K562 (cell line): ENCODE measurements around the gene CEP68. TPM values are rescaled to one million over a fixed set of nuclear protein-coding genes. Genes with fewer than 3 reads are reported as not detected.

Experiments
- DMBX1 ChIP-seq: fragments of 250-450 bp; sonication (Bioruptor Pico); IDR thresholded peaks from 2 replicates; pipeline ENCODE4 v1.8.0; 2022; ENCODE audit warnings: inconsistent platforms, mild to moderate bottlenecking, moderate library complexity, borderline replicate concordance
- ELF2 ChIP-seq: fragments of 250-450 bp; sonication (Bioruptor Pico); IDR thresholded peaks from 2 replicates; pipeline ENCODE4 v1.5.0; 2021; ENCODE audit warnings: mild to moderate bottlenecking
- GTF2F1 ChIP-seq: IDR thresholded peaks from 2 replicates; pipeline ENCODE4 v1.6.1; 2011; ENCODE audit warnings: low read depth, low read length, improper control_type of control experiment
- HNRNPUL1 ChIP-seq: fragments of 200-400 bp; formaldehyde crosslinking; IDR thresholded peaks from 2 replicates; pipeline ENCODE4 v1.6.1; 2017; ENCODE audit warnings: low read length
- NCOR1 ChIP-seq: fragments of 450-650 bp; IDR thresholded peaks from 2 replicates; pipeline ENCODE4 v1.6.1; 2016; ENCODE audit warnings: mild to moderate bottlenecking, moderate library complexity
- NELFE ChIP-seq: IDR thresholded peaks from 2 replicates; pipeline ENCODE4 v1.6.1; 2011; ENCODE audit warnings: mild to moderate bottlenecking; ENCODE audit not compliant: insufficient read depth, insufficient read length
- RBBP5 ChIP-seq: fragments of 200-600 bp; sonication (generic); IDR thresholded peaks from 2 replicates; pipeline ENCODE4 v1.6.1; 2012; ENCODE audit warnings: borderline replicate concordance, mild to moderate bottlenecking, low read length, control low read depth, inconsistent platforms; ENCODE audit not compliant: insufficient read depth, poor library complexity, severe bottlenecking
- RERE ChIP-seq: sonication (generic); formaldehyde crosslinking; IDR thresholded peaks from 2 replicates; pipeline ENCODE4 v1.8.0; 2023; ENCODE audit warnings: missing genetic modification reagents, mild to moderate bottlenecking, borderline replicate concordance
- SAP30 ChIP-seq: fragments of 200-600 bp; sonication (generic); IDR thresholded peaks from 2 replicates; pipeline ENCODE4 v1.6.1; 2012; ENCODE audit warnings: borderline replicate concordance, low read depth, mild to moderate bottlenecking, moderate library complexity, low read length, control low read depth, inconsistent platforms; ENCODE audit not compliant: insufficient read depth, poor library complexity, severe bottlenecking
- SIN3B ChIP-seq: fragments of 450-650 bp; IDR thresholded peaks from 2 replicates; pipeline ENCODE4 v1.6.1; 2017; ENCODE audit warnings: low read depth, mild to moderate bottlenecking, moderate library complexity
- SLC30A9 ChIP-seq: fragments of 250-450 bp; sonication (Bioruptor Pico); IDR thresholded peaks from 2 replicates; pipeline ENCODE4 v1.8.0; 2022; ENCODE audit warnings: mild to moderate bottlenecking, moderate library complexity
- XRCC4 ChIP-seq: IDR thresholded peaks from one replicate; pipeline ENCODE4 v1.6.1; 2011; ENCODE audit not compliant: insufficient read depth, insufficient read length; ENCODE audit errors: extremely low read depth
- ZFPM2 ChIP-seq: fragments of 250-450 bp; sonication (Bioruptor Pico); IDR thresholded peaks from 2 replicates; pipeline ENCODE4 v1.5.1; 2022; ENCODE audit warnings: mild to moderate bottlenecking
- ZNF175 ChIP-seq: fragments of 200-800 bp; sonication (Bioruptor generic); IDR thresholded peaks from 2 replicates; pipeline ENCODE4 v1.6.1; 2016; ENCODE audit warnings: low read depth, mild to moderate bottlenecking, missing genetic modification characterization, missing compliant biosample characterization
- ZNF232 ChIP-seq: sonication (generic); formaldehyde crosslinking; IDR thresholded peaks from 2 replicates; pipeline ENCODE4 v1.8.0; 2022; ENCODE audit warnings: mild to moderate bottlenecking, missing genetic modification reagents
- ZNF3 ChIP-seq: fragments of 250-450 bp; sonication (Bioruptor Pico); IDR thresholded peaks from 2 replicates; pipeline ENCODE4 v1.5.0; 2021; ENCODE audit warnings: mild to moderate bottlenecking, moderate library complexity
- ZNF561 ChIP-seq: fragments of 450-650 bp; formaldehyde crosslinking; conservative IDR thresholded peaks from 2 replicates; pipeline ENCODE4 v1.4.0; 2020; ENCODE audit warnings: mild to moderate bottlenecking, moderate library complexity
- ZNF740 ChIP-seq, 3 experiments: fragments of 200-800 bp in 1 of 3; sonication (Bioruptor generic) in 1 of 3; sonication (generic) in 1 of 3; formaldehyde crosslinking in 1 of 3; IDR thresholded peaks; 2 replicates each; pipeline versions ENCODE4 v1.6.1 to v1.8.0; 2016 to 2022; ENCODE audit warnings: mild to moderate bottlenecking in 2 of 3, missing compliant biosample characterization in 2 of 3, missing genetic modification characterization in 2 of 3, missing genetic modification reagents in 1 of 3
- polyA plus RNA-seq, 8 experiments: library from polyadenylated mRNA; depleted of rRNA in 4 of 8; stranded (reverse) in 5 of 8; unstranded in 3 of 8; fragments of >200 nt; fragmentation: Nextera tagmentation in 2 of 8; fragmentation: Illumina TruSeq in 1 of 8; extraction: Ambion mirVana in 2 of 8; extraction: Trizol in 1 of 8; gene quantifications; 2 replicates each; pipeline versions ENCODE4 v1.2.1 to v1.2.3, GENCODE V29; 2011 to 2014; ENCODE audit warnings: inconsistent platforms in 1 of 8, missing spikeins in 1 of 8
- total RNA-seq, 7 experiments: library from RNA; depleted of rRNA in 6 of 7; stranded (reverse); fragments of >200 nt in 6 of 7; fragmentation: Illumina TruSeq in 2 of 7; extraction: Trizol in 2 of 7; gene quantifications; 2 replicates each; pipeline versions ENCODE4 v1.2.1 to v1.2.3, GENCODE V29; 2011 to 2021; ENCODE audit warnings: low replicate concordance in 1 of 7
- TF ChIP-seq, protein P1 (sequence below): sonication (generic); formaldehyde crosslinking; IDR thresholded peaks from 2 replicates; pipeline ENCODE4 v1.5.0; 2020; ENCODE audit warnings: missing genetic modification reagents
- TF ChIP-seq, protein P2 (sequence below): sonication (generic); formaldehyde crosslinking; IDR thresholded peaks from 2 replicates; pipeline ENCODE4 v1.8.1; 2022; ENCODE audit warnings: missing genetic modification reagents

The CEP68 gene
- total and polyA plus RNA-seq, 9 of the 15 experiments (the other 6 are each of a cell fraction or from before 2014, with no cell fraction given): 1.4 to 8.5 (median 5.2) TPM

- no peak for TF ChIP-seq ZNF3 (CRISPR knock-in tag)
- TF ChIP-seq DMBX1 (CRISPR knock-in tag): no peak
- no peak for TF ChIP-seq ELF2 (CRISPR knock-in tag)
- no peak for TF ChIP-seq GTF2F1
- TF ChIP-seq, protein P1, sequence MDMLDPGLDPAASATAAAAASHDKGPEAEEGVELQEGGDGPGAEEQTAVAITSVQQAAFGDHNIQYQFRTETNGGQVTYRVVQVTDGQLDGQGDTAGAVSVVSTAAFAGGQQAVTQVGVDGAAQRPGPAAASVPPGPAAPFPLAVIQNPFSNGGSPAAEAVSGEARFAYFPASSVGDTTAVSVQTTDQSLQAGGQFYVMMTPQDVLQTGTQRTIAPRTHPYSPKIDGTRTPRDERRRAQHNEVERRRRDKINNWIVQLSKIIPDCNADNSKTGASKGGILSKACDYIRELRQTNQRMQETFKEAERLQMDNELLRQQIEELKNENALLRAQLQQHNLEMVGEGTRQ (CRISPR knock-in tag): no peak
- TF ChIP-seq SIN3B: no peak
- TF ChIP-seq ZNF561: no peak
- no peak for TF ChIP-seq HNRNPUL1
- no peak for TF ChIP-seq XRCC4
- no peak for TF ChIP-seq ZNF232 (CRISPR knock-in tag)
- no peak for TF ChIP-seq RBBP5
- no peak for TF ChIP-seq RERE (CRISPR knock-in tag)
- no peak for TF ChIP-seq ZNF175 (CRISPR knock-in tag)
- TF ChIP-seq, protein P2, sequence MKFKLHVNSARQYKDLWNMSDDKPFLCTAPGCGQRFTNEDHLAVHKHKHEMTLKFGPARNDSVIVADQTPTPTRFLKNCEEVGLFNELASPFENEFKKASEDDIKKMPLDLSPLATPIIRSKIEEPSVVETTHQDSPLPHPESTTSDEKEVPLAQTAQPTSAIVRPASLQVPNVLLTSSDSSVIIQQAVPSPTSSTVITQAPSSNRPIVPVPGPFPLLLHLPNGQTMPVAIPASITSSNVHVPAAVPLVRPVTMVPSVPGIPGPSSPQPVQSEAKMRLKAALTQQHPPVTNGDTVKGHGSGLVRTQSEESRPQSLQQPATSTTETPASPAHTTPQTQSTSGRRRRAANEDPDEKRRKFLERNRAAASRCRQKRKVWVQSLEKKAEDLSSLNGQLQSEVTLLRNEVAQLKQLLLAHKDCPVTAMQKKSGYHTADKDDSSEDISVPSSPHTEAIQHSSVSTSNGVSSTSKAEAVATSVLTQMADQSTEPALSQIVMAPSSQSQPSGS (CRISPR knock-in tag): no peak
- no peak for TF ChIP-seq ZFPM2 (CRISPR knock-in tag)
- TF ChIP-seq ZNF740 (CRISPR knock-in tag; IDR thresholded peaks at IDR 0.05): no peak
- TF ChIP-seq ZNF740 (tag; IDR thresholded peaks at IDR 0.05): no peak
- TF ChIP-seq NCOR1: no peak
- peak; percentile 15 for TF ChIP-seq SAP30
- no peak for TF ChIP-seq NELFE
- TF ChIP-seq SLC30A9 (CRISPR knock-in tag): no peak
Observed at GRCh38 chr2:65130664-65131175, 74.5 kb downstream of the CEP68 start (continued).
